ENCODE measurements around the gene RANGAP1. TPM values are rescaled to one million over a fixed set of nuclear protein-coding genes. Genes with fewer than 3 reads are reported as not detected.
"Not testable (repeated sequence)": the region's sequence is repeated elsewhere in the genome, so short reads cannot be mapped to it uniquely, and the experiment has no call there.

The RANGAP1 gene
- total RNA-seq, 1 donor from 2014 or later: 80.8 TPM

GRCh38 chr22:41301085-41302020, 15.4 kb upstream of the RANGAP1 start, which contains the start of gene ZC3H7B:
ZC3H7B (plus strand) TSS chr22:41301525; CDS start chr22:41320661, 19,136 bp downstream.
- Mint-ChIP-seq H3K4me1 (ENCODE audit: low read depth, unreplicated experiment) (peaks cover 9% of the 10 kb centered on the region), H3K4me3 (ENCODE audit: unreplicated experiment) (peak within 1 kb of the TSS; percentile 78), H3K9me3 (ENCODE audit: unreplicated experiment) (peaks cover 2% of the 10 kb centered on the region), H3K27me3 (ENCODE audit: unreplicated experiment) (peaks cover 3% of the 10 kb centered on the region), H3K27ac (ENCODE audit: unreplicated experiment) (peak within 1 kb of the TSS; percentile 49), H3K36me3 (ENCODE audit: unreplicated experiment) (no peaks in the 10 kb centered on the region)
- no peak for TF ChIP-seq CTCF (IDR thresholded peaks at IDR 0.05; ENCODE audit: partially characterized antibody, unreplicated experiment)
- DNase-seq: peak; percentile 82

- H3K4me3 Mint-ChIP-seq (ENCODE audit: unreplicated experiment): peak overlapping the region; percentile 78
- H3K9me3 Mint-ChIP-seq (ENCODE audit: unreplicated experiment): peaks cover 2% of the 10 kb centered on the region
- TF ChIP-seq CTCF (IDR thresholded peaks at IDR 0.05; ENCODE audit: partially characterized antibody, unreplicated experiment): no peak
- no peaks in the 10 kb centered on the region for H3K36me3 Mint-ChIP-seq (ENCODE audit: unreplicated experiment)
- peaks cover 9% of the 10 kb centered on the region for H3K4me1 Mint-ChIP-seq (ENCODE audit: low read depth, unreplicated experiment)
- peaks cover 3% of the 10 kb centered on the region for H3K27me3 Mint-ChIP-seq (ENCODE audit: unreplicated experiment)
- no peak for DNase-seq
- H3K27ac Mint-ChIP-seq (ENCODE audit: unreplicated experiment): peak overlapping the region; percentile 49
These were observed 14.7 kb upstream of the RANGAP1 start for GRCh38 chr22:41300661-41301060.

- Mint-ChIP-seq H3K4me3 (ENCODE audit: unreplicated experiment) (no peak overlapping the region), H3K4me1 (ENCODE audit: low read depth, unreplicated experiment) (no peaks in the 10 kb centered on the region), H3K9me3 (ENCODE audit: unreplicated experiment) (peaks cover 3% of the 10 kb centered on the region), H3K27me3 (ENCODE audit: unreplicated experiment) (peaks cover 3% of the 10 kb centered on the region), H3K36me3 (ENCODE audit: unreplicated experiment) (no peaks in the 10 kb centered on the region), H3K27ac (ENCODE audit: unreplicated experiment) (no peak overlapping the region)
- no peak for TF ChIP-seq CTCF (IDR thresholded peaks at IDR 0.05; ENCODE audit: partially characterized antibody, unreplicated experiment)
- DNase-seq: no peak
These were observed 11.1 kb upstream of the RANGAP1 start for GRCh38 chr22:41296826-41297667.

- H3K36me3 Mint-ChIP-seq (ENCODE audit: unreplicated experiment); H3K27me3 Mint-ChIP-seq (ENCODE audit: unreplicated experiment); H3K4me3 Mint-ChIP-seq (ENCODE audit: unreplicated experiment); DNase-seq; H3K27ac Mint-ChIP-seq (ENCODE audit: unreplicated experiment); H3K9me3 Mint-ChIP-seq (ENCODE audit: unreplicated experiment); H3K4me1 Mint-ChIP-seq (ENCODE audit: low read depth, unreplicated experiment): not testable (repeated sequence)
These were observed 8.8 kb upstream of the RANGAP1 start for GRCh38 chr22:41294816-41295215.
